GM18502 (cell line): Measurements from ENCODE around the gene SPDYE17.
"Not testable (repeated sequence)": the region's sequence is repeated elsewhere in the genome, so short reads cannot be mapped to it uniquely, and the experiment has no call there.

ENCODE experiments used
- ATAC-seq: cut with Tn5 transposase; IDR thresholded peaks from one replicate; pipeline ENCODE4 v1.9.1; 2021; ENCODE audit warnings: mild to moderate bottlenecking; ENCODE audit not compliant: unreplicated experiment, poor library complexity

Gene SPDYE17

GRCh38 chr7:76974793-76975579 is 57.2 kb downstream of the SPDYE17 start:
- not testable (repeated sequence) for ATAC-seq

- not testable (repeated sequence) for ATAC-seq
These were observed 57.8 kb downstream of the SPDYE17 start for GRCh38 chr7:76974336-76974735.

GRCh38 chr7:76972391-76972790 is 59.8 kb downstream of the SPDYE17 start:
- ATAC-seq = not testable (repeated sequence)
